HepG2 (cell line): ENCODE results near the gene PTGDR2. TPM values are rescaled to one million over a fixed set of nuclear protein-coding genes. Genes with fewer than 3 reads are reported as not detected.

Source experiments
- GFI1 ChIP-seq: sonication (generic); formaldehyde crosslinking; IDR thresholded peaks from 2 replicates; pipeline ENCODE4 v1.5.0; 2020; ENCODE audit warnings: missing genetic modification reagents, mild to moderate bottlenecking, borderline replicate concordance
- HNRNPH1 ChIP-seq: fragments of 200-400 bp; formaldehyde crosslinking; optimal IDR thresholded peaks from 2 replicates; pipeline ENCODE3; 2017; ENCODE audit warnings: mild to moderate bottlenecking, low read depth, low read length
- NONO ChIP-seq, 2 experiments: fragments of 450-650 bp in 1 of 2; sonication (generic) in 1 of 2; formaldehyde crosslinking in 1 of 2; IDR thresholded peaks in 1 of 2; conservative IDR thresholded peaks in 1 of 2; 2 replicates each; pipeline versions ENCODE4 v1.6.1 to v1.8.0; 2017 to 2022; ENCODE audit warnings: mild to moderate bottlenecking in 1 of 2, missing genetic modification reagents in 1 of 2, moderate library complexity in 1 of 2
- RERE ChIP-seq: IDR thresholded peaks from 2 replicates; pipeline ENCODE4 v1.6.1; 2016; ENCODE audit warnings: low read depth, missing genetic modification reagents, missing compliant biosample characterization
- TFE3 ChIP-seq: IDR thresholded peaks from 2 replicates; pipeline ENCODE4 v1.6.1; 2016
- ZBTB7A ChIP-seq: sonication (generic); formaldehyde crosslinking; IDR thresholded peaks from 2 replicates; pipeline ENCODE4 v1.8.0; 2022; ENCODE audit warnings: mild to moderate bottlenecking, missing genetic modification reagents
- ZNF326 ChIP-seq: sonication (generic); formaldehyde crosslinking; IDR thresholded peaks from 2 replicates; pipeline ENCODE4 v1.4.0; 2020; ENCODE audit warnings: missing genetic modification reagents, borderline replicate concordance
- ZNF468 ChIP-seq: sonication (generic); formaldehyde crosslinking; IDR thresholded peaks from 2 replicates; pipeline ENCODE4 v1.8.0; 2022; ENCODE audit warnings: mild to moderate bottlenecking, moderate library complexity, missing genetic modification reagents
- ZNF660 ChIP-seq: sonication (generic); formaldehyde crosslinking; IDR thresholded peaks from 2 replicates; pipeline ENCODE4 v1.5.1; 2020; ENCODE audit warnings: mild to moderate bottlenecking, low read depth, missing genetic modification reagents, borderline replicate concordance
- polyA plus RNA-seq, 8 experiments: library from polyadenylated mRNA; depleted of rRNA in 3 of 8; stranded (reverse) in 7 of 8; unstranded in 1 of 8; fragments of >200 nt; fragmentation: Illumina TruSeq in 4 of 8; extraction: Trizol in 4 of 8; gene quantifications; 2 replicates each; pipeline versions ENCODE4 v1.2.1 to v1.2.3, GENCODE V29; 2011 to 2016; ENCODE audit warnings: low read depth in 4 of 8, missing spikeins in 1 of 8, mixed read lengths in 1 of 8; ENCODE audit not compliant: insufficient read depth in 1 of 8
- total RNA-seq, 5 experiments: library from RNA; depleted of rRNA; stranded (reverse); fragments of >200 nt; fragmentation: Illumina TruSeq; extraction: Trizol; gene quantifications; 2 replicates each; pipeline ENCODE4 v1.2.3, GENCODE V29; 2016; ENCODE audit warnings: low read depth in 1 of 5
- TF ChIP-seq, protein P1 (sequence below): IDR thresholded peaks from 2 replicates; pipeline ENCODE4 v1.6.1; 2016
- TF ChIP-seq, protein P2 (sequence below): IDR thresholded peaks from 2 replicates; pipeline ENCODE4 v1.6.1; 2016; ENCODE audit warnings: mild to moderate bottlenecking
- TF ChIP-seq, protein P3 (sequence below): sonication (generic); formaldehyde crosslinking; conservative IDR thresholded peaks from 2 replicates; pipeline ENCODE4 v1.4.0; 2020; ENCODE audit warnings: missing genetic modification reagents
- TF ChIP-seq, protein P4 (sequence below): sonication (generic); formaldehyde crosslinking; IDR thresholded peaks from 2 replicates; pipeline ENCODE4 v1.4.0; 2020; ENCODE audit warnings: missing genetic modification reagents, borderline replicate concordance
- TF ChIP-seq, protein P5 (sequence below), 2 experiments: fragments of 450-650 bp in 1 of 2; sonication (generic) in 1 of 2; formaldehyde crosslinking; IDR thresholded peaks; 2 replicates each; pipeline versions ENCODE4 v1.5.0 to v1.8.0; 2020 to 2022; ENCODE audit warnings: mild to moderate bottlenecking in 1 of 2, missing genetic modification reagents in 1 of 2

Gene PTGDR2
- total and polyA plus RNA-seq, 2 of the 13 experiments (the other 11 are each of a cell fraction or from before 2014, with no cell fraction given) = 1.9 to 2.5 TPM

- peak; percentile 99 for TF ChIP-seq RERE (CRISPR knock-in tag)
- TF ChIP-seq HNRNPH1 = no peak
- TF ChIP-seq ZNF468 (CRISPR knock-in tag) = no peak
- 0 out of 2 replicates have a peak, but pooled peaks have one; percentile 39 for TF ChIP-seq ZNF326
- TF ChIP-seq TFE3 (CRISPR knock-in tag) = peak; percentile 63
- TF ChIP-seq, protein P1, sequence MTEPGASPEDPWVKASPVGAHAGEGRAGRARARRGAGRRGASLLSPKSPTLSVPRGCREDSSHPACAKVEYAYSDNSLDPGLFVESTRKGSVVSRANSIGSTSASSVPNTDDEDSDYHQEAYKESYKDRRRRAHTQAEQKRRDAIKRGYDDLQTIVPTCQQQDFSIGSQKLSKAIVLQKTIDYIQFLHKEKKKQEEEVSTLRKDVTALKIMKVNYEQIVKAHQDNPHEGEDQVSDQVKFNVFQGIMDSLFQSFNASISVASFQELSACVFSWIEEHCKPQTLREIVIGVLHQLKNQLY = peak; percentile 90
- no peak for TF ChIP-seq NONO (IDR thresholded peaks at IDR 0.05)
- peak; percentile 96 for TF ChIP-seq NONO (CRISPR knock-in tag; conservative IDR thresholded peaks at IDR 0.05)
- TF ChIP-seq, protein P2, sequence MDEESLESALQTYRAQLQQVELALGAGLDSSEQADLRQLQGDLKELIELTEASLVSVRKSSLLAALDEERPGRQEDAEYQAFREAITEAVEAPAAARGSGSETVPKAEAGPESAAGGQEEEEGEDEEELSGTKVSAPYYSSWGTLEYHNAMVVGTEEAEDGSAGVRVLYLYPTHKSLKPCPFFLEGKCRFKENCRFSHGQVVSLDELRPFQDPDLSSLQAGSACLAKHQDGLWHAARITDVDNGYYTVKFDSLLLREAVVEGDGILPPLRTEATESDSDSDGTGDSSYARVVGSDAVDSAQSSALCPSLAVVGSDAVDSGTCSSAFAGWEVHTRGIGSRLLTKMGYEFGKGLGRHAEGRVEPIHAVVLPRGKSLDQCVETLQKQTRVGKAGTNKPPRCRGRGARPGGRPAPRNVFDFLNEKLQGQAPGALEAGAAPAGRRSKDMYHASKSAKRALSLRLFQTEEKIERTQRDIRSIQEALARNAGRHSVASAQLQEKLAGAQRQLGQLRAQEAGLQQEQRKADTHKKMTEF (CRISPR knock-in tag) = peak; percentile 98
- TF ChIP-seq, protein P3, sequence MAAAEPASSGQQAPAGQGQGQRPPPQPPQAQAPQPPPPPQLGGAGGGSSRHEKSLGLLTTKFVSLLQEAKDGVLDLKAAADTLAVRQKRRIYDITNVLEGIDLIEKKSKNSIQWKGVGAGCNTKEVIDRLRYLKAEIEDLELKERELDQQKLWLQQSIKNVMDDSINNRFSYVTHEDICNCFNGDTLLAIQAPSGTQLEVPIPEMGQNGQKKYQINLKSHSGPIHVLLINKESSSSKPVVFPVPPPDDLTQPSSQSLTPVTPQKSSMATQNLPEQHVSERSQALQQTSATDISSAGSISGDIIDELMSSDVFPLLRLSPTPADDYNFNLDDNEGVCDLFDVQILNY = no peak
- peak; percentile 91 for TF ChIP-seq GFI1 (CRISPR knock-in tag)
- TF ChIP-seq ZNF660 (CRISPR knock-in tag) = no peak
- peak; percentile 98 for TF ChIP-seq ZBTB7A (CRISPR knock-in tag)
- TF ChIP-seq, protein P4, sequence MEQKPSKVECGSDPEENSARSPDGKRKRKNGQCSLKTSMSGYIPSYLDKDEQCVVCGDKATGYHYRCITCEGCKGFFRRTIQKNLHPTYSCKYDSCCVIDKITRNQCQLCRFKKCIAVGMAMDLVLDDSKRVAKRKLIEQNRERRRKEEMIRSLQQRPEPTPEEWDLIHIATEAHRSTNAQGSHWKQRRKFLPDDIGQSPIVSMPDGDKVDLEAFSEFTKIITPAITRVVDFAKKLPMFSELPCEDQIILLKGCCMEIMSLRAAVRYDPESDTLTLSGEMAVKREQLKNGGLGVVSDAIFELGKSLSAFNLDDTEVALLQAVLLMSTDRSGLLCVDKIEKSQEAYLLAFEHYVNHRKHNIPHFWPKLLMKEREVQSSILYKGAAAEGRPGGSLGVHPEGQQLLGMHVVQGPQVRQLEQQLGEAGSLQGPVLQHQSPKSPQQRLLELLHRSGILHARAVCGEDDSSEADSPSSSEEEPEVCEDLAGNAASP (CRISPR knock-in tag) = peak; percentile 89
- TF ChIP-seq, protein P5, sequence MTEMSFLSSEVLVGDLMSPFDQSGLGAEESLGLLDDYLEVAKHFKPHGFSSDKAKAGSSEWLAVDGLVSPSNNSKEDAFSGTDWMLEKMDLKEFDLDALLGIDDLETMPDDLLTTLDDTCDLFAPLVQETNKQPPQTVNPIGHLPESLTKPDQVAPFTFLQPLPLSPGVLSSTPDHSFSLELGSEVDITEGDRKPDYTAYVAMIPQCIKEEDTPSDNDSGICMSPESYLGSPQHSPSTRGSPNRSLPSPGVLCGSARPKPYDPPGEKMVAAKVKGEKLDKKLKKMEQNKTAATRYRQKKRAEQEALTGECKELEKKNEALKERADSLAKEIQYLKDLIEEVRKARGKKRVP (CRISPR knock-in tag; IDR thresholded peaks at IDR 0.05) = peak in 1 of 2 experiments; percentile 80; a peak in 2 of 4 replicates
Measured at GRCh38 chr11:60880643-60881282, 25.0 kb upstream of the PTGDR2 start (continued).
